ENCODE data around the gene PVALEF.

DNA sequence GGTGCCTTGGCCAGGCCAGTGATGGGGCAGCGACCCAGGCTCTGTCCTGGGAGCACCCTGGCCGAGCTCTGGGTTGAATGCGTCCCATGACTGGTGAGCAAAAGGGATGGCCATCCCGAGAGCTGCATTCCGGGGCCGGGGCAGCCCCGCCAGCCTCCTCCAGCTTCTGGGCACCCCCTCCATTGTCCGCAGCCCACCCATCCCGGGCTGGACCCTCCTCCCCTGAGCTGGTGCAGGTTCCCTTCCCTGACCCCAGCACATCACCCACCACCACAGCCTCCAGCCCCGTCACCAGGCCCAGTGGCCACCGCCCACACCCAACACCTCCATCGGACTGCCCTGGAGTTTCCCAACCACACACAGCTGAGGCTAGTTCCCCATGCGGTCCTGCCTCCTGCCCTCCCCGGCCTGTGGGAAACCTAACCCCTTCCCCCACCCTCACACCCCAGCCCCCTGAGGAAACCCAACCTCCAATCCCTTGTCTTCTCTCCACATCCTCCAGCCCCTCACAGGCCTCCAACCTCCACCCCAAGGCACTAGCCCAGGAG lies 16.2 kb upstream of the PVALEF start:
- TF ChIP-seq CTCF (IDR thresholded peaks at IDR 0.05 in 4 of 5, conservative IDR thresholded peaks at IDR 0.05 in 1 of 5) (no peak), POLR2A (IDR thresholded peaks at IDR 0.05) (no peak)
